GM18505 (cell line): ENCODE measurements around the gene UBE2K.
"Not testable (repeated sequence)": the region's sequence is repeated elsewhere in the genome, so short reads cannot be mapped to it uniquely, and the experiment has no call there.

ENCODE experiments used
- ATAC-seq: cut with Tn5 transposase; IDR thresholded peaks from one replicate; pipeline ENCODE4 v1.9.1; 2021; ENCODE audit not compliant: unreplicated experiment
- POLR2A ChIP-seq: IDR thresholded peaks from 4 replicates; pipeline ENCODE4 v1.6.1; 2011; ENCODE audit warnings: borderline replicate concordance; ENCODE audit not compliant: insufficient read depth, insufficient read length; ENCODE audit errors: extremely low read depth

Gene UBE2K

DNA sequence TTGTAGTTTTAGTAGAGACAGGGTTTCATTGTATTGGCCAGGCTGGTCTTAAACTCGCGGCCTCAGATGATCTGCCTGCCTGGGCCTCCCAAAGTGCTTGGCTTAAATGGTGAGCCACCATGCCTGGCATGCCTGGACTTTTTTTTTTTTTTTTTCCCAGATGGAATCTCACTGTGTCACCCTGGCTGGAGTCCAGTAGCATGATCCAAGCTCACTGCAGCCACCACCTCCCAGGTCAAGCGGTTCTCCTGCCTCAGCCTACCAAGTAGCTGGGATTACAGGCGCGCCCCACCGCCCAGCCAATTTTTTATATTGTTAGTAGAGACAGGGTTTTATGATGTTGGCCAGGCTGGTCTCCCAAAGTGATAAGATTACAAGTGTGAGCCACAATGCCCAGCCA lies 8.4 kb downstream of the UBE2K start:
- ATAC-seq, result no peak
- no peak for TF ChIP-seq POLR2A

DNA sequence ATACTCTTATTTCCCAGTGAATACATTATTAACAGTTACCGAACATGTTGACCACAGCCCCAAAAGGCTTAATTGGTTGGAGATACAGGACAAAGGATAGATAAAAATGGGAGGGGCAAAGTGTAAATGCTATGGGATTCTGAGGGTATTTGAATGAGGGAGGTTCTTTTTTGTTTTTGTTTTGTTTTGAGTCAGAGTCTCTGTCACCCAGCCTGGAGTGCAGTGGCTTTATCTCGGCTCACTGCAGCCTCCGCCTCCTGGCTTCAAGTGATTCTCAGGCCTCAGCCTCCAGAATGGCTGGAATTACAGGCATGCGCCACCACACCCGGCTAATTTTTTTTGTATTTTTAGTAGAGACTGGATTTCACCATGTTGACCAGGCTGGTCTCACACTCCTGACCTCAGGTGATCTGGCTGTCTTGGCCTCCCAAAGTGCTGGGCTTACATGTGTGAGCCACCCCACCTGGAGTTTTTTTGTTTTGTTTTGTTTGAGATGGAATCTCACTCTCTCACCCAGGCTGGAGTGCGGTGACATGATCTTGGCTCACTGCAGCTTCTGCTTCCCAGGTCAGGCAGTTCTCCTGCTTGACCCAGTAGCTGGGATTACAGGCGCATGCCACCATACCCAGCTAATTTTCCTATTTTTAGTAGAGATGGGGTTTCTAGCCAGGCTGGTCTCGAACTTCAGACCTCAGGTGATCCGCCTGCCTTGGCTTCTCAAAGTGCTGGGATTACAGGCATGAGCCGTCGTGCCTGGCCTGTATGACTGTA lies 9.0 kb downstream of the UBE2K start:
- ATAC-seq, result no peak
- TF ChIP-seq POLR2A, result no peak

DNA sequence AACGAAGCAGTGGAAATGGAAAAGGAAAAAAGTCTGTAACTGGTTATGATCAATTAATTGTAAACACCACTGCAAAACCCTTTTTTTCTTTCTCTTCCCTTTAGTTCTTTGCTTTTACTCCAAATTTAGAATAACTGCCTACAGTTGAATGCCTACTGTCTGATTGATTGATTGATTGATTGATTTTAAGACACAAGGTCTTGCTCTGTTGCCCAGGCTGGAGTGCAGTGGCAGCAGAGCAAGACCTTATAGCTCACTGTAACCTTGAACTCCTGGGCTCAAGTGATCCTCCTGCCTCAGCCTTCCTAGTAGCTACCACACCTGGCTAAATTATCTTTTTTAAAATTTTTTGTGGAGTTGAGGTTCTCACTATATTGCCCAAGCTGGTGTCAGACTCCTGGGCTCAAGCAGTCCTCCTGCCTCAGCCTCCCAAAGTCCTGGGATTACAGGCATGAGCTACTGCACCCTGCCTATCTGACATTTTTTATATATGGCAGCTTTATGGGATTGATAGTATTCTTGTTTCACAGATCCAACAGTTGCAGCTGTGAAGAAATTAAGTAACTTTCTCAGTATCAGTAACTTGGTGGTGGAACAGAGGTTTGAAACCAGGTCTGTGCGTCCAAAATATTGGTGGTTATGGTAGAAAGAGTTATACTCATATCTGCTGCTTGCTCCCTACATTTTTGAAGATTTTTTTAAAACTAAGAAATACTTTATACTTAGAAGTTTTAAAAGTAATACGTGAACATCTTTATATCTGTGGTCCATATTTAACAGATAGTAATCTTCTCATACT lies 12.4 kb downstream of the UBE2K start:
- ATAC-seq, result no peak
- no peak for TF ChIP-seq POLR2A

DNA sequence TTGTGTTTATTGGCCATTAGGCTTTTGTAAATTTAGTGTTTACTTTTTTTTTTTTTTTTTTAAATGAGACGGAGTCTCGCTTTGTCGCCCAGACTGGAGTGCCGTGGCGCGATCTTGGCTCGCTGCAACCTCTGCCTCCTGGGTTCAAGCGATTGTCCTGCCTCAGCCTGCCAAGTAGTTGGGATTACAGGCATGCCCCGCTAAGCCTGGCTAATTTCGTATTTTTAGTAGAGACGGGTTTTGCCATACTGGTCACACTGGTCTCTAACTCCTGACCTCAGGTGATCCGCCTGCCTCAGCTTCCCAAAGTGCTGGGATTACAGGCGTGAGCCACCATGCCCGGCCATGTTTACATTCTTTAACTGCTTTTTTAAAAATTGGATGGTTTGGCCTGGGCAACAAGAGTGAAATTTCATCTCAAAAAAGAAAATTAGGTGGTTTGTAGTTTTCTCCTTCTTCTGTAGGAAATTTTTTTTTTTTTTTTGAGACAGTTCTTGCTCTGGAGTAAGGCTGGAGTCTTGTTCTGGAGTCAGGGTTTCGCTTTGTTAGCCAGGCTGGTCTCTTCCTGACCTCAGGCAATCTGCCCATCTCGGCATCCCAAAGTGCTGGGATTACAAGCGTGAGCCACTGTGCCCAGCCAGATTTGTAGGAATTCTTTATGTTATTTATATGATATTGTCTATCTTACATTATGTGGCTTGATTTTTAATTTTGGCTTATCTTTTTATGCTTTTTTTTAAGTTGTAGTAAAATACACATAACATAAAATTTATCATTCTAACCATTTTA lies 15.1 kb downstream of the UBE2K start:
- no peak for TF ChIP-seq POLR2A
- ATAC-seq, result no peak

DNA sequence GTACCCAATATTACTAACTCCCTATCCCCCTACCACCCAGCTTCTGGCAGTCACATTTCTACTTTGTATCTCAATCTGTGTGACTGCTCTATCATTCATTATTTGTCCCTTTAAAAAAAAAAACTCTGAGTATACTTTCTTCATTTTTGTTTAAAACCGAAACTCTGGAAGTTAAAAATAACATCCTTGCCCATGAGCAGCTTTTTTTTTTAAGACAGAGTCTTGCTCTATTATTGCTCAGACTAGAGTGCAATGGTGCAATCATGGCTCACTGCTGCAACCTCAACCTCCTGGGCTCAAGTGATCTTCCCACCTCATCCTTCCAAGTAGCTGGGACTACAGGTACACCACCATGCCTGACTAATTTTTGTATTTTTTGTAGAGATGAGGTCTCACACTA lies 15.8 kb downstream of the UBE2K start:
- no peak for ATAC-seq
- no peak for TF ChIP-seq POLR2A

DNA sequence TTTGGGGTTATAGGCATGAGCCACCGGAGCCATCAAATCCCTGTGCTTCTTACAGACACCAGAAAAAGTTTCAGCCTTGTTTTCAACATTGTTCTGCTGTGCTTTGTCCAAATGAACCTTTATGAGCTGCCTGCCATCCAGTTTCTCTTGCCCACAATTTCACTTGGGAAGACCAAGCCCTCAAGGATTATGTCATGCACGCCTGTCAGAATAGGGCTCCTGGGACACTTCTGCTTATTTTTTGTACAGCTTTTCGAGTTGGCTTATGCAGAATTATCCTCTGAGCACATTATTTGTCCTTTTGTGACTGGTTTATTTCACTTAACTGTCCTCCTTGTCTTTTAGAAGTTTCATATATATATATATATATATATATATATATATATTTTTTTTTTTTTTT lies 16.2 kb downstream of the UBE2K start:
- ATAC-seq, result no peak
- no peak for TF ChIP-seq POLR2A

DNA sequence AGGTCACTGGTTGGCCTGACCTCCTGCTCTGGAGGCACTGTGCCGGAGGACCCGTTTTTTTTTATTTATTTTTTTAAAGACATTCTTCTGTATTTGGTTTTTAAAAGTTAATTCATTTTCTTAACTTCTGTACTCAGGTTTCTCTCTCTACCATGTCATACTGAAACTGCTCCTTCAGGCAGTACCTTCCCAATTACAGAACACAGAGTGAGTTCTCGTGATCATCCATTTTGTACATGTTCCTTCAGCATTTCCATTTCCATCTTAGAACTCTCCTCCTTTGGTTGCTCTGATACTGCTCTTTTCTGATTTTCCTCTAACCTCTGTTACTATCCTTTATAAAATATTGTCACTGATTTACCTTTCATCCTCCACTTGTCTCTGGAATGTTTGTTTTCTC lies 17.9 kb downstream of the UBE2K start:
- no peak for ATAC-seq
- TF ChIP-seq POLR2A, result no peak

DNA sequence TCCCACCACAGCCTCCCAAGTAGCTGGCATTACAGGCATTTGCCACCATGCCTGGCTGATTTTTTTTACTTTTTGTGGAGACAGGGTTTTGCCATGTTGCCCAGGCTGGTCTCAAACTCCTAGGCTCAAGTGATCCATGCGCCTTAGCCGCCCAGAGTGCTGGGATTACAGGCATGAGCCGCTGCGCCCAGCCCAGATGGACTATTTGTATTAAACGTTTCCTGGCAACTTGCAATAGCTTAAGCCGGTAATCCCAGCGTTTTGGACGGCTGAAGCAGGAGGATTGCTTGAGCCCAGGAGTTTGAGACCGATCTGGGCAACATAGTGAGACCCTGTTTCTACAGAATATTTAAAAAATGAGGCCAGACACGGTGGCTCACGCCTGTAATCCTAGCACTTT lies 18.4 kb downstream of the UBE2K start:
- ATAC-seq, result no peak
- no peak for TF ChIP-seq POLR2A

DNA sequence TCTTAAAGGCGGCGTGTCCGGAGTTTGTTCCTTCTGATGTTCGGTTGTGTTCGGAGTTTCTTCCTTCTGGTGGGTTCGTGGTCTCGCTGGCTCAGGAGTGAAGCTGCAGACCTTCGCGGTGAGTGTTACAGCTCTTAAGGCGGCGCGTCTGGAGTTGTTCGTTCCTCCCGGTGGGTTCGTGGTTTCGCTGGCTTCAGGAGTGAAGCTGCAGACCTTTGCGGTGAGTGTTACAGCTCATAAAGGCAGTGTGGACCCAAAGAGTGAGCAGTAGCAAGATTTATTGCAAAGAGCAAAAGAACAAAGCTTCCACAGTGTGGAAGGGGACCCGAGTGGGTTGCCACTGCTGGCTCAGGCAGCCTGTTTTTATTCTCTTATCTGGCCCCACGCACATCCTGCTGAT lies 19.8 kb downstream of the UBE2K start:
- ATAC-seq, result not testable (repeated sequence)

DNA sequence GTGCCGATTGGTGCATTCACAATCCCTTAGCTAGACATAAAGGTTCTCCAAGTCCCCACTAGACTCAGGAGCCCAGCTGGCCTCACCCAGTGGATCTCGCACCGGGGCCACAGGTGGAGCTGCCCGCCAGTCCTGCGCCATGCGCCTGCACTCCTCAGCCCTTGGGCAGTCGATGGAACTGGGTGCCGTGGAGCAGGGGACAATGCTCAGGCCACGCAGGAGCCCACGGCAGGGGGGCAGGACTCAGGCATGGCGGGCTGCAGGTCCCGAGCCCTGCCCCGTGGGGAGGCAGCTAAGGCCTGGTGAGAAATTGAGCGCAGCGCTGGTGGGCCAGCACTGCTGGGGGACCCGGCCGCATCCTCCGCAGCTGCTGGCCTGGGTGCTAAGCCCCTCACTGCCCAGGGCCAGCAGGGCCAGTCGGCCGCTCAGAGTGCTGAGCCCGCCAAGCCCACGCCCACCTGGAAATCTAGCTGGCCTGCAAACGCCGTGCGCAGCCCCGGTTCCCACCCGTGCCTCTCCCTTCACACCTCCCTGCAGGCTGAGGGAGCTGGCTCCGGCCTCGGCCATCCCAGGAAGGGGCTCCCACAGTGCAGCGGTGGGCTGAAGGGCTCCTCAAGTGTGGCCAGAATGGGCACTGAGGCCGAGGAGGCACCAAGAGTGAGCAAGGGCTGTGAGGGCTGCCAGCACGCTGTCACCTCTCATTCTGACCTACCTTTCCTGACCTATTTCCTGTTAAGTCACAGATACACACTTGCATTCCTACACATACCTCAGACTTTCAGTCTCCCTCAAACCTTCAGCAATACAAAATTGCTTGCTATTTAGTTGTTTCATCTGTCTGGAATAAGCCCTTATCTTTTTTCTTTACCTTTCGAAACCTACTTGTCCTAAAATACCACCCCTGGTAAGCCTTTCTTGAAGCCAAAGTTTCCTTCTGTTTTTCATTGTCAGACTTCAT lies 20.7 kb downstream of the UBE2K start:
- TF ChIP-seq POLR2A, result no peak
- no peak for ATAC-seq

DNA sequence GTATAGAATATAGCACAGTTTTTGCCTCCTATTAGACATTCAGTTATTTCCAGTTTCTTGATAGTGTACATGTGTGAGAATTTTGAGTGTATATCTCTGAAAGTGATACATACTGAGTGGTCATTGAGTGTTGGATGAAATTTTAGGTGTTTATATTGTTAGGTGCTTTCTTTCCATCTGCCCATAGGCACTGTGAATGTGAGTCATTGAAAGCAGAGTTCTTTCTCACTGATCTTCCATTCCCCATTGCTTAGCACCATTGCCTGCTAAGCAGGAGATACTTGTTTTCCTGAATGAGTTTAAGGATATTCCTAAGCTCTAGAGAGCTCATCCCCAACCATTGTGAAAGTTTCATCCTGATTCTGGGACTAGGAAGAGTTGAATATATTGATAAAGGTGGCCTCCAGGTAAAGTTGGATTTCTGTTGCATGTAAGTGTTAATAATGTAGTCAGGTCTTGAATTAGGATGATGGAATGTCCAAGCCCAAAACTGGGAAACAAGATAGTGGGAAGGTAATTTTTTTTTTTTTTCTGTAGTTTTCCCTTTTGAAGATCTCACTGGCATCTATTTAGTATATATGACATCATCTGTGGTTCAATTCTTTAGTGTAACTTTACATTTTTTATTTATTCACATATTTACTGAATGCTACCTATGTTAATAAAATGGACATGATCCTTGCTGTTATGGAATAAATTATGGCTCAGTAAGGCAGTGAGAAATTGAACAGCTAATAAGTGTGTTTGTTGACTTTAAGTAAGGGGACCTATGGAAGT lies 22.1 kb downstream of the UBE2K start:
- no peak for ATAC-seq

DNA sequence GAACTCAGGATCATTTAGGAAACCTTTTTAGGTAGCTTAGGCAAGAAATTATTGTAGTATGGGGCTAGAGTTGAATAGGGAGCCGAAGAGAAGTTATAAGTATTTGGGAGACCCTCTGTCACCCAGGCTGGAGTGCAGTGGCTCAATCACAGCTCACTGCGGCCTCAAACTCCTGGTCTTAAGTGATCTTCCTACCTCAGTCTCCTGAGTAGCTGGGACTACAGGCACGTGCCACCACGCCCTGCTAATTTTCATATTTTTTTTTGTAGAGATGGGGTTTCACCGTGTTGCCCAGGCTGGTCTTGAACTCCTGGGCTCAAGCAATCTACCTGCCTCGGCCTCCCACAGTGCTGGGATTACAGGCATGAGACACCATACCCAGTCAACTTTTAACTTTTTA lies 23.3 kb downstream of the UBE2K start:
- ATAC-seq, result not testable (repeated sequence)

More for the DNA sequence above, 22.1 kb downstream of the UBE2K start:
- TF ChIP-seq POLR2A, result no peak

DNA sequence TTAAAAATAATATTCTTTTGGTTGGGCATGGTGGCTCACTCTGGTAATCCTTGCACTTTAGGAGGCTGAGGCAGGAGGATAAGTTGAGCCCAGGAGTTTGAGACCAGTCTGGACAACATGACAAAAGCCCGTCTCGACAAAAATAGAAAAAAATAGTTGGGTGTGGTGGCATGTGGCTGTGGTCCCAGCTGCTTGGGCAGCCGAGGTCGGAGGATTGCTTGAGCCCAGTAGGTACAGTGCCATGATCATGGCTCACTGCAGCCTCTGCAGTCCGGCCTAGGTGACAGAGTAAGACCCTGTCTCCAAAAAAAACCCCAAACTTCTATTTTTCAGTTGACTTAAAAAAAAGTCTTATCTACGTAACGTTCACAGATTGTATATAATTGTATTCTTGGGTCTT lies 23.9 kb downstream of the UBE2K start:
- ATAC-seq, result no peak
- TF ChIP-seq POLR2A, result no peak

DNA sequence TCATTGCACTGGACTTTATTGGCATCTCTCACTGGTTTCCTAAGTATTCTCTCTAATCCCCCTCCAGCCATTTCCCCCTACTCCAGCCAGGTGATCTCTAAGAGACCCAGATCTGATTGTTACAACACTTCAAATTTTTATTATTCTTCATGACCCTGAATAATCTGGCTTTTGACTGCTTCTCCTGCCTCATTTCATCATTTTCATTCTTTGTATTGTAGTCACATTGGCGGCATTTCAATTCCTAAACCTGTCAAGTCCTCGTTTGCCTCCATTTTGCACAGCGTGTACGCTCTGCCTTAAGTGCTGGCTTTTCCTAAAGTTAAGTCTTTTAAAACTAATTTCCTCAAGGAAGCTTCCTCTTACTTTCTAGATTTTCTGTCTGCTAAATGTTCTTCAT lies 31.6 kb downstream of the UBE2K start:
- no peak for ATAC-seq
- TF ChIP-seq POLR2A, result no peak
